Spleen (tissue), 7 donors: ENCODE results near the gene SCUBE2.

ENCODE experiments used
- POLR2A ChIP-seq, 3 donors: fragments of 450-650 bp; IDR thresholded peaks; one replicate each; pipeline ENCODE4 v1.5.1; 2017; ENCODE audit warnings: antibody characterized with exemption in 3 of 3, mild to moderate bottlenecking in 1 of 3
- TF ChIP-seq, protein P1 (sequence below), 11 experiments: fragments of 200-600 bp in 7 of 11; fragments of 450-650 bp in 4 of 11; sonication (generic) in 4 of 11; IDR thresholded peaks in 8 of 11; conservative IDR thresholded peaks in 3 of 11; 1 replicate in 7 of 11; 2 replicates in 4 of 11; pipeline versions ENCODE4 v1.4.0 to v1.8.0; 2016 to 2021; ENCODE audit warnings: antibody characterized with exemption in 11 of 11, inconsistent platforms in 4 of 11, mild to moderate bottlenecking in 1 of 11
- donor health status: DM: no; HTN: no; CAD: no; lungs with moderate emphysema.
- donor health status: DM: no; HTN: no; CAD: no.
- donor health status: DM: no; HTN: no; CAD: no.

DNA sequence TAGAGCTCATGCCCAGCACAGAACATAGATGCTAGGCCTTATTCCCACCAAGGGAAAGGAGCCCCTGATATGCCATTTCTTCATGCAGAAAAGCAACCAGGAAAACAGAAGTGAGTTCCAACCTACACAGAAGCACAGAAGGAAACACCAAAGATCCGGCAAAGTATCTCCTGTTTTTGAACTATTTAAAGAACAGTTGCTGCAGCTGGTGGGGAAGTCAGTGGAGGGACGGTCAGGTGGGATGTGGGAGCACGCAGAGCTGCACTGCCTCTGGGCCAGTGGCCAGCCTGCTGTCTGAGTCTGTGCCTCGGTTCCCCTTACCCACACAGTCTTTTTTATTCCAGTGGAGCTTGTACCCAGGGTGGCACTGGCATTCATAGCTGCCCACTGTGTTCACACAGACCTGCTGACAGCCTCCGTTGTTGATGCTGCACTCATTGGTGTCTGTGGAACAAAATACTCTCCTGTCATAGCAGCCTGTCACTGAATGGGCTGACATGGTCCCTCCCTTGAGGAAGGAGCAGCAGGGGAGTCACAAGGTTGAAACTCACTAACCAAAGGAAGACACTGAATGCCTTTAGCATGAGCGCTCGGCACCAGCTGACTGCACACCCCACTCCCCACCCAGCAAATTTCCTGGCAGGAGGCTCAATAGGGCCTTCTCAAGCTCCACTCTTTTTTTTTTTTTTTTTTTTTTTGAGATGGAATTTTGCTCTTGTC is 37.9 kb downstream of the SCUBE2 start:
- TF ChIP-seq POLR2A (IDR thresholded peaks at IDR 0.05) = no peak
- TF ChIP-seq, protein P1, sequence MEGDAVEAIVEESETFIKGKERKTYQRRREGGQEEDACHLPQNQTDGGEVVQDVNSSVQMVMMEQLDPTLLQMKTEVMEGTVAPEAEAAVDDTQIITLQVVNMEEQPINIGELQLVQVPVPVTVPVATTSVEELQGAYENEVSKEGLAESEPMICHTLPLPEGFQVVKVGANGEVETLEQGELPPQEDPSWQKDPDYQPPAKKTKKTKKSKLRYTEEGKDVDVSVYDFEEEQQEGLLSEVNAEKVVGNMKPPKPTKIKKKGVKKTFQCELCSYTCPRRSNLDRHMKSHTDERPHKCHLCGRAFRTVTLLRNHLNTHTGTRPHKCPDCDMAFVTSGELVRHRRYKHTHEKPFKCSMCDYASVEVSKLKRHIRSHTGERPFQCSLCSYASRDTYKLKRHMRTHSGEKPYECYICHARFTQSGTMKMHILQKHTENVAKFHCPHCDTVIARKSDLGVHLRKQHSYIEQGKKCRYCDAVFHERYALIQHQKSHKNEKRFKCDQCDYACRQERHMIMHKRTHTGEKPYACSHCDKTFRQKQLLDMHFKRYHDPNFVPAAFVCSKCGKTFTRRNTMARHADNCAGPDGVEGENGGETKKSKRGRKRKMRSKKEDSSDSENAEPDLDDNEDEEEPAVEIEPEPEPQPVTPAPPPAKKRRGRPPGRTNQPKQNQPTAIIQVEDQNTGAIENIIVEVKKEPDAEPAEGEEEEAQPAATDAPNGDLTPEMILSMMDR (IDR thresholded peaks at IDR 0.05 in 8 of 11, conservative IDR thresholded peaks at IDR 0.05 in 3 of 11) = no peak
